Muscle of back (tissue), 11 donors: ENCODE results near the gene DEAF1. TPM values are rescaled to one million over a fixed set of nuclear protein-coding genes. Genes with fewer than 3 reads are reported as not detected.

ENCODE experiments used
- DNase-seq, 3 donors: peaks; one replicate each; pipeline versions ENCODE4 v3.0.0 to v3.0.0-alpha.2; 2013
- polyA plus RNA-seq, 10 donors: library from polyadenylated mRNA; unstranded; fragments of 120-200 nt; gene quantifications; one replicate each; pipeline ENCODE4 v1.2.1, GENCODE V29; 2013; ENCODE audit not compliant: insufficient read length in 10 of 10

The DEAF1 gene
- polyA plus RNA-seq, 10 donors = 22.1 to 40.7 (median 29.2) TPM

GRCh38 chr11:614623-615503 lies 80.2 kb downstream of the DEAF1 start:
- no peak for DNase-seq

GRCh38 chr11:614021-614622 lies 80.9 kb downstream of the DEAF1 start:
- peak in 1 of 3 donors; percentile 45 for DNase-seq

- peak in 1 of 3 donors; percentile 40 for DNase-seq
Measured at GRCh38 chr11:613369-613968, 81.6 kb downstream of the DEAF1 start.

GRCh38 chr11:612961-613300 lies 82.1 kb downstream of the DEAF1 start:
- no peak for DNase-seq

- DNase-seq = peak; percentile 50 to 69 (median 56)
Measured at GRCh38 chr11:612201-612960, 82.6 kb downstream of the DEAF1 start.

GRCh38 chr11:611001-611996 lies 83.7 kb downstream of the DEAF1 start:
- no peak for DNase-seq

- DNase-seq = no peak
Measured at GRCh38 chr11:610146-610801, 84.7 kb downstream of the DEAF1 start.

GRCh38 chr11:609341-609811 lies 85.6 kb downstream of the DEAF1 start:
- DNase-seq = no peak

- DNase-seq = no peak
Measured at GRCh38 chr11:608791-609251, 86.2 kb downstream of the DEAF1 start.

GRCh38 chr11:607971-608659 lies 86.9 kb downstream of the DEAF1 start:
- DNase-seq = no peak

GRCh38 chr11:607020-607780 lies 87.8 kb downstream of the DEAF1 start:
- DNase-seq = no peak

- no peak for DNase-seq
Measured at GRCh38 chr11:606245-606644, 88.8 kb downstream of the DEAF1 start.

- no peak for DNase-seq
Measured at GRCh38 chr11:605286-606129, 89.5 kb downstream of the DEAF1 start.

GRCh38 chr11:603154-603553 lies 91.9 kb downstream of the DEAF1 start:
- DNase-seq = no peak

GRCh38 chr11:601573-602245 lies 93.3 kb downstream of the DEAF1 start:
- no peak for DNase-seq

- DNase-seq = no peak
Measured at GRCh38 chr11:598005-598680, 96.9 kb downstream of the DEAF1 start.
